WTC11 (cell line): ENCODE data around the gene ZNF76. TPM values are rescaled to one million over a fixed set of nuclear protein-coding genes. Genes with fewer than 3 reads are reported as not detected.

Experiments used
- ATAC-seq: fragments of 200-7000 bp; cut with Tn5 transposase; 2 replicates; pipeline ENCODE4 v1.10.0; 2021; ENCODE audit warnings: mild to moderate bottlenecking, moderate library complexity
- CTCF ChIA-PET: fragments of 300-600 bp; sonication (Branson Sonifier 250); formaldehyde crosslinking; loops from one replicate; lab custom pipeline; 2021; ENCODE audit warnings: antibody characterized with exemption; lab: Charles Lee
- POLR2A ChIA-PET: fragments of 350-600 bp; sonication (Branson Sonifier 250); formaldehyde crosslinking; loops from one replicate; lab custom pipeline; 2021; ENCODE audit warnings: antibody characterized with exemption; lab: Charles Lee
- DNase-seq: peaks from one replicate; pipeline ENCODE4 v3.0.0; 2021; ENCODE audit warnings: low spot score
- H3K27ac Mint-ChIP-seq: 2 replicates; pipeline ENCODE4 v1.8.0; 2021; ENCODE audit warnings: mixed read lengths
- H3K27me3 Mint-ChIP-seq: 2 replicates; pipeline ENCODE4 v1.8.0; 2021; ENCODE audit warnings: low read depth, mild to moderate bottlenecking, moderate library complexity, mixed read lengths
- H3K36me3 Mint-ChIP-seq: 2 replicates; pipeline ENCODE4 v1.8.0; 2021; ENCODE audit warnings: mixed read lengths
- H3K4me1 Mint-ChIP-seq: 2 replicates; pipeline ENCODE4 v1.8.0; 2022; ENCODE audit warnings: mixed read lengths
- H3K4me3 Mint-ChIP-seq: 2 replicates; pipeline ENCODE4 v1.8.0; 2021; ENCODE audit warnings: mild to moderate bottlenecking, moderate library complexity, mixed read lengths
- H3K9me3 Mint-ChIP-seq: 2 replicates; pipeline ENCODE4 v1.8.0; 2021; ENCODE audit warnings: mixed read lengths
- CREB1 ChIP-seq: sonication (generic); formaldehyde crosslinking; IDR thresholded peaks from 2 replicates; pipeline ENCODE4 v1.8.0; 2023; ENCODE audit warnings: mild to moderate bottlenecking, missing genetic modification reagents
- CREM ChIP-seq: sonication (generic); formaldehyde crosslinking; IDR thresholded peaks from 2 replicates; pipeline ENCODE4 v1.8.1; 2022; ENCODE audit warnings: mild to moderate bottlenecking, missing genetic modification reagents, moderate library complexity
- FOXK1 ChIP-seq: sonication (generic); formaldehyde crosslinking; IDR thresholded peaks from 2 replicates; pipeline ENCODE4 v1.8.0; 2022; ENCODE audit warnings: mild to moderate bottlenecking, moderate library complexity, missing genetic modification reagents
- GABPB1 ChIP-seq: sonication (generic); formaldehyde crosslinking; IDR thresholded peaks from 2 replicates; pipeline ENCODE4 v1.8.1; 2023; ENCODE audit warnings: mild to moderate bottlenecking, missing genetic modification reagents
- HMGA2 ChIP-seq: fragments of 250-450 bp; sonication (Bioruptor Pico); IDR thresholded peaks from 2 replicates; pipeline ENCODE4 v1.4.0; 2021; ENCODE audit warnings: mild to moderate bottlenecking, moderate library complexity
- JAZF1 ChIP-seq: fragments of 250-450 bp; sonication (Bioruptor Pico); IDR thresholded peaks from 2 replicates; pipeline ENCODE4 v1.9.0; 2021; ENCODE audit warnings: moderate library complexity, mild to moderate bottlenecking, inconsistent platforms
- NR1H2 ChIP-seq: sonication (generic); formaldehyde crosslinking; IDR thresholded peaks from 2 replicates; pipeline ENCODE4 v1.9.0; 2021; ENCODE audit warnings: mild to moderate bottlenecking, moderate library complexity, missing genetic modification reagents
- RELA ChIP-seq: sonication (generic); formaldehyde crosslinking; IDR thresholded peaks from 2 replicates; pipeline ENCODE4 v1.8.1; 2022; ENCODE audit warnings: missing genetic modification reagents, mild to moderate bottlenecking, borderline replicate concordance
- TCF7 ChIP-seq: sonication (generic); formaldehyde crosslinking; IDR thresholded peaks from 2 replicates; pipeline ENCODE4 v1.8.0; 2022; ENCODE audit warnings: mild to moderate bottlenecking, low read depth, missing genetic modification reagents, moderate library complexity
- TEAD4 ChIP-seq: sonication (generic); formaldehyde crosslinking; IDR thresholded peaks from 2 replicates; pipeline ENCODE4 v1.8.0; 2022; ENCODE audit warnings: mild to moderate bottlenecking, missing genetic modification reagents
- ZNF317 ChIP-seq: sonication (generic); formaldehyde crosslinking; IDR thresholded peaks from 2 replicates; pipeline ENCODE4 v1.8.1; 2023; ENCODE audit warnings: low read depth, mild to moderate bottlenecking, moderate library complexity, missing genetic modification reagents, borderline replicate concordance
- total RNA-seq: library from RNA; stranded (reverse); gene quantifications from 3 replicates; pipeline ENCODE4 v1.2.3, GENCODE V29; 2021
- TF ChIP-seq, protein P1 (sequence below): sonication (generic); formaldehyde crosslinking; IDR thresholded peaks from 2 replicates; pipeline ENCODE4 v1.8.1; 2023; ENCODE audit warnings: mild to moderate bottlenecking, missing genetic modification reagents, moderate library complexity
- TF ChIP-seq, protein P2 (sequence below): fragments of 200-600 bp; IDR thresholded peaks from 2 replicates; pipeline ENCODE4 v1.8.0; 2022; ENCODE audit warnings: antibody characterized with exemption

ZNF76 gene
- total RNA-seq, 1 experiment from 2014 or later, result 25.8 TPM

DNA sequence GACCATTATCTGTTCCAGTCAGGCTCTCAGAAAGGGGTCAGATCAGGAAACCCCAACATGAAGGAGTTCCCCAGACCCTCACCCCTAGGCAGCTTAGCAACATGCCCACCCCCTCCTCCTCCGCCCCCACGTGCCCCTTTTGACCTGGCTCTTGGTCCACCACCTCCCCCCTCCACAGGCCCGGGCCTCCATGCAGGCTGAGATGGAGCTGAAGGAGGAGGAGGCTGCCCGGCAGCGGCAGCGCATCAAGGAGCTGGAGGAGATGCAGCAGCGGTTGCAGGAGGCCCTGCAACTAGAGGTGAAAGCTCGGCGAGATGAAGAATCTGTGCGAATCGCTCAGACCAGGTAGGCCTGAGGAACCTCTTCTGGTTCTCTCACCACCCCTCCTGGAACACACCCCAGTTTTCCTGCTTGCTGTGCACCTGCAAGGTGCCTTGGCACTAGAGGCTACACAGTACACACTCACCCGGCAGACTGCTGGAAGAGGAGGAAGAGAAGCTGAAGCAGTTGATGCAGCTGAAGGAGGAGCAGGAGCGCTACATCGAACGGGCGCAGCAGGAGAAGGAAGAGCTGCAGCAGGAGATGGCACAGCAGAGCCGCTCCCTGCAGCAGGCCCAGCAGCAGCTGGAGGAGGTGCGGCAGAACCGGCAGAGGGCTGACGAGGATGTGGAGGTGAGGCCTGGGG is 60.0 kb downstream of the ZNF76 start (continued):
- TF ChIP-seq, protein P1, sequence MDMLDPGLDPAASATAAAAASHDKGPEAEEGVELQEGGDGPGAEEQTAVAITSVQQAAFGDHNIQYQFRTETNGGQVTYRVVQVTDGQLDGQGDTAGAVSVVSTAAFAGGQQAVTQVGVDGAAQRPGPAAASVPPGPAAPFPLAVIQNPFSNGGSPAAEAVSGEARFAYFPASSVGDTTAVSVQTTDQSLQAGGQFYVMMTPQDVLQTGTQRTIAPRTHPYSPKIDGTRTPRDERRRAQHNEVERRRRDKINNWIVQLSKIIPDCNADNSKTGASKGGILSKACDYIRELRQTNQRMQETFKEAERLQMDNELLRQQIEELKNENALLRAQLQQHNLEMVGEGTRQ (CRISPR knock-in tag), result no peak

DNA sequence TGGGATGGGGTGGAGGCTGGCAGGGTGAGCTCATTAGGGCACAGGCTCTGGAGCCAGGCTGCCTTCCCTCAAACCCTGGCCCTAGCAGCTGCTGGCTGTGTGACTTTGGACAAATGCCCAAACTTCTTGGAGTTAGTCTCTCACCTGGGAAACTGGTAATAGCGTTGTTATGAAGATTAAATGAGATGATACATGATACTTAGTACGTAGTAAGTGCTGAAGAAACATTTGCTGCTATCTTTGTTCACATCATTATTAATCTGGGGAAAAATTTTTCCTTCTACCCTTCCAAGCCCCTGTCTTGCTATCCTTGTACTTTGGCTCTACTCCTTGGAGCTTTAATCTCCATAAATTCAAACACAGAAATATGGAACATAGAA is 60.5 kb downstream of the ZNF76 start:
- ChIA-PET CTCF (interaction anchor here (1.1 to 3.5 kb wide), 5 partner anchors 8 to 129 kb away, joined by 3 to 23 read pairs (median 5); partner anchors contain the start of gene PPARD), POLR2A (interaction anchor here (0.6 kb wide), 1 partner anchor 444 kb away, joined by 3 read pairs; no protein-coding TSS in a partner anchor)
- Mint-ChIP-seq H3K4me3 (no peak overlapping the region), H3K36me3 (peaks cover 3% of the 10 kb centered on the region; the same call in 1 of the 2 replicates), H3K27ac (no peak overlapping the region), H3K9me3 (no peaks in the 10 kb centered on the region), H3K4me1 (peaks cover 21% of the 10 kb centered on the region), H3K27me3 (peaks cover 25% of the 10 kb centered on the region)
- TF ChIP-seq ZNF317 (CRISPR knock-in tag) (no peak), NR1H2 (no peak), GABPB1 (no peak), FOXK1 (no peak), TCF7 (CRISPR knock-in tag) (no peak), JAZF1 (no peak), TEAD4 (CRISPR knock-in tag) (no peak), CREM (CRISPR knock-in tag) (no peak)
- TF ChIP-seq, protein P2, sequence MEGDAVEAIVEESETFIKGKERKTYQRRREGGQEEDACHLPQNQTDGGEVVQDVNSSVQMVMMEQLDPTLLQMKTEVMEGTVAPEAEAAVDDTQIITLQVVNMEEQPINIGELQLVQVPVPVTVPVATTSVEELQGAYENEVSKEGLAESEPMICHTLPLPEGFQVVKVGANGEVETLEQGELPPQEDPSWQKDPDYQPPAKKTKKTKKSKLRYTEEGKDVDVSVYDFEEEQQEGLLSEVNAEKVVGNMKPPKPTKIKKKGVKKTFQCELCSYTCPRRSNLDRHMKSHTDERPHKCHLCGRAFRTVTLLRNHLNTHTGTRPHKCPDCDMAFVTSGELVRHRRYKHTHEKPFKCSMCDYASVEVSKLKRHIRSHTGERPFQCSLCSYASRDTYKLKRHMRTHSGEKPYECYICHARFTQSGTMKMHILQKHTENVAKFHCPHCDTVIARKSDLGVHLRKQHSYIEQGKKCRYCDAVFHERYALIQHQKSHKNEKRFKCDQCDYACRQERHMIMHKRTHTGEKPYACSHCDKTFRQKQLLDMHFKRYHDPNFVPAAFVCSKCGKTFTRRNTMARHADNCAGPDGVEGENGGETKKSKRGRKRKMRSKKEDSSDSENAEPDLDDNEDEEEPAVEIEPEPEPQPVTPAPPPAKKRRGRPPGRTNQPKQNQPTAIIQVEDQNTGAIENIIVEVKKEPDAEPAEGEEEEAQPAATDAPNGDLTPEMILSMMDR, result no peak
- DNase-seq (no peak), ATAC-seq (no peak)

DNA sequence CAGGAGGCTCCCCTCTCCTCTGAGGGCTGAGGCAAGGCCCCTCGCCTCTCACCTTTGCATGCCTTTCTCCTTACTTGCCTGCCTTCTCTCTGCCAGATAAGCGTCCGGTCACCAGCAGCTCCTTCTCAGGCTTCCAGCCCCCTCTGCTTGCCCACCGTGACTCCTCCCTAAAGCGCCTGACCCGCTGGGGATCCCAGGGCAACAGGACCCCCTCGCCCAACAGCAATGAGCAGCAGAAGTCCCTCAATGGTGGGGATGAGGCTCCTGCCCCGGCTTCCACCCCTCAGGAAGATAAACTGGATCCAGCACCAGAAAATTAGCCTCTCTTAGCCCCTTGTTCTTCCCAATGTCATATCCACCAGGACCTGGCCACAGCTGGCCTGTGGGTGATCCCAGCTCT is 61.6 kb downstream of the ZNF76 start:
- Mint-ChIP-seq H3K4me1 (peaks cover 21% of the 10 kb centered on the region), H3K4me3 (no peak overlapping the region), H3K9me3 (no peaks in the 10 kb centered on the region), H3K27me3 (peaks cover 21% of the 10 kb centered on the region), H3K36me3 (peaks cover 3% of the 10 kb centered on the region; the same call in 1 of the 2 replicates), H3K27ac (no peak overlapping the region)
- DNase-seq (no peak), ATAC-seq (no peak)
- POLR2A ChIA-PET, result no interaction called here
- TF ChIP-seq CREB1 (CRISPR knock-in tag) (no peak), FOXK1 (no peak), TCF7 (CRISPR knock-in tag) (no peak)
- CTCF ChIA-PET, result no interaction called here

DNA sequence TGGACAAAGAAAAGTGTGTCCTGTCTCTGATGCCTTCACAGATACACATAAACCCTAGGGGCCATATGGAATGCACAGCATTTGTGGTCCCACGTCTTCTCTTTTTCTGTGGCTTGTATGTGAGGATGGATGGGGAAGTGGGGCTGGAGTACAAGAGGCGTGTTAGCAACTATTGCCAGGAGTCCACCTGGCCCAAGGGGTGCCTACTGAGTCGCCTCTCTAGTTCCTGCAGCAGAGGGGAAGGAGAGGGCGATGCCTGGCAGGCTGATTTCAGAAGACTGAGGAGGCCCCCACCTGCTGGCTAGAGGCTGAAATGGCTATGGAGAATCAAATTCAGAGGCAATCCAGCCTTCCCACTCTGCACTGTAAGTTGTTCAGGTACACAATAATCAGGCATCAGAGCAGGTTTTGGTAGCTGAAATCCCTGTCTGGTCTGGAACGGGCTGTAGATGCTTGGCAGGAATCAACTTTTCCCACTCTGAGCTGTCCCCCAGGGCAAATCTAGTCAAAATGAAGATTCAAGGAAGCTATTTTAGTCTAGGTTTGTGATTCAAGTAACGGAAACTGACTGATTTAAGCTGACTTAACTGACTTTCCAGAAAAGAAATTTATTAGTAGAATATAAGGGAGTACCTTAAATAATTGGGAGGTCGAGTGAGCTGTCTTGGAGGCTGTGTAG is 68.0 kb downstream of the ZNF76 start:
- POLR2A ChIA-PET, result interaction anchor here (1.7 kb wide), 1 partner anchor 9 kb away, joined by 6 read pairs; no protein-coding TSS in a partner anchor
- H3K27ac Mint-ChIP-seq, result no peak overlapping the region
- DNase-seq, result peak; percentile 76

More for the DNA sequence above, 68.0 kb downstream of the ZNF76 start:
- peak; percentile 98 for ATAC-seq
- CTCF ChIA-PET, result interaction anchor here (0.6 to 3.0 kb wide), 17 partner anchors 8 to 650 kb away, joined by 3 to 19 read pairs (median 5); partner anchors contain the start of genes DEF6, PPARD and RPL10A
- Mint-ChIP-seq H3K4me3 (no peak overlapping the region), H3K4me1 (peaks cover 9% of the 10 kb centered on the region), H3K36me3 (peaks cover 3% of the 10 kb centered on the region), H3K9me3 (peaks cover 11% of the 10 kb centered on the region), H3K27me3 (peaks cover 1% of the 10 kb centered on the region; the same call in 1 of the 2 replicates)
- TF ChIP-seq HMGA2 (CRISPR knock-in tag) (no peak), RELA (CRISPR knock-in tag) (no peak)
- TF ChIP-seq, protein P2, result 0 out of 2 replicates have a peak, but pooled peaks have one; percentile 33
